COR-L47 (cell line): ENCODE measurements around the gene ADAMTS10.
"Not testable (repeated sequence)": the region's sequence is repeated elsewhere in the genome, so short reads cannot be mapped to it uniquely, and the experiment has no call there.

Source experiments
- DNase-seq: peaks from one replicate; lab custom pipeline; 2025; lab: John Stamatoyannopoulos, UW

The ADAMTS10 gene

GRCh38 chr19:8626842-8627241 is 16.3 kb upstream of the ADAMTS10 start:
- DNase-seq: no peak

DNA sequence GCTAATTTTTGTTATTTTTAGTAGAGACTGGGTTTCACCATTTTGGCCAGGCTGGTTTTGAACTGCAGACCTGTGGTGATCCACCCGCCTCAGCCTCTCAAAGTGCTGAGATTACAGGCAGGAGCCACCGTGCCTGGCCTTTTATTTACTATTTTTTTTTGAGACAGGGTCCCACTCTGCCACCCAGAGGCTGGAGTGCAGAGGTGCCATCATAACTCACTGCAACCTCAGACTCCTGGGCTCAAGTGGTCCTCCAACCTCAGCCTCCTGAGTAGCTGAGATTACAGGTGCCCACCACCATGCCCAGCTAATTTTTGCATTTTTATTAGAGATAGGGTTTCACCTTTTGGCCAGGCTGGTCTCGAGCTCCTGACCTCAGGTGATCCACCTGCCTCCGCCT is 12.4 kb upstream of the ADAMTS10 start:
- not testable (repeated sequence) for DNase-seq

GRCh38 chr19:8618751-8619150 is 8.2 kb upstream of the ADAMTS10 start:
- DNase-seq: no peak

- no peak for DNase-seq
Measured at GRCh38 chr19:8617984-8618383, 7.5 kb upstream of the ADAMTS10 start.

GRCh38 chr19:8617325-8617724 is 6.8 kb upstream of the ADAMTS10 start:
- DNase-seq: not testable (repeated sequence)

GRCh38 chr19:8616861-8617260 is 6.3 kb upstream of the ADAMTS10 start:
- no peak for DNase-seq

GRCh38 chr19:8615813-8616596 is 5.5 kb upstream of the ADAMTS10 start:
- DNase-seq: no peak

DNA sequence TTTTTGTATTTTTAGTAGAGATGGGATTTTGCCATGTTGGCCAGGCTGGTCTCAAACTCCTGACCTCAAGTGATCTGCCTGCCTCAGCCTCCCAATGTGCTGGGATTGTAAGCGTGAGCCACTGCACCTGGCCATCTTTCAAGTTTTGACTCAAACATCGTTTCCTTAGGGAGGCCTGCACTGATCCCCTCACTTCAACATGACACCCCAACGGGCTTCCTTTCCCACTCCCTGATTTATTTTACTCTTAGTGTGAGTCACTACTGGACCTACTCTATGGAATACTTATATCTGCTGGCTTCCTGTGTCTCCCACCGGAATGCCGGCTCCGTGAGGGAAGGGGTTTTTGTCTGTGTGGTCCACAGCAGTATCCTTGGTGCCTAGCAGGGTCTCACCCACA is 4.5 kb upstream of the ADAMTS10 start:
- DNase-seq: no peak

DNA sequence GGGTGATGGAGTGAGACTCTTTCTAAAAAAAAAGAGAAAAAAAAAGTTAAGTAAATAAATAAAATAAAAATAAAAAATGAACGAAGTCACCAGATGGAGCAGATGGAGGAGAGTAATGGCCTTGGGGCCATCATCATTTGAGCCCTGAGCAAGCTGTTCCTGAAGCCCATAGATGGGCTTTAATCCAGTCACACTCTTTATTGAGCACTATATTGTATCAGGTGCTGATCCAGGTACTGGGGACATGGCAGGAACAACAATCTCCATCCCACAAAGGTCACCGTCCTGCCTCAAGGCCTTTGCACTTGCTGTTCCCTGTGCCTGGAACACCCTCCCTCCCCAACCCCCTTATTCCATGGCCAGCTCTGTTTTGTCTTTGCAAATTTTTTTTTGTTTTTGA is 3.9 kb upstream of the ADAMTS10 start:
- no peak for DNase-seq

DNA sequence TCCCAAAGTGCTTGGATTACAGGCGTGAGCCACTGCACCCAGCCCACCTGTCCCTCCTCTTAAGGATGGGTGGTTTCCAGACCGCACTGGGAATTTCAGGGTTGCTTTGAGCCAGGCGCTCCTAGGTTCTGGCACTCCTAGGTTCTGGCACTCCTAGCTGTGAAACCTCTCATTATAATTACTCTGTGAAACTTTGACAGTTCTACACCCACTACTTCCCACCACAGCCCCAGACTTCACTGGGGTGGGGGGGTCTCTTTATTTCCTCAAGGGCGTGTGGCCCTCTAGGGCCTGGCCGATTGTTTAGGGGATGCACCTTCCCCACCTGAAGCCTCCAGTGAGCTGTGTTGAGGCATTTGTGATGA is 2.3 kb upstream of the ADAMTS10 start:
- DNase-seq: no peak

DNA sequence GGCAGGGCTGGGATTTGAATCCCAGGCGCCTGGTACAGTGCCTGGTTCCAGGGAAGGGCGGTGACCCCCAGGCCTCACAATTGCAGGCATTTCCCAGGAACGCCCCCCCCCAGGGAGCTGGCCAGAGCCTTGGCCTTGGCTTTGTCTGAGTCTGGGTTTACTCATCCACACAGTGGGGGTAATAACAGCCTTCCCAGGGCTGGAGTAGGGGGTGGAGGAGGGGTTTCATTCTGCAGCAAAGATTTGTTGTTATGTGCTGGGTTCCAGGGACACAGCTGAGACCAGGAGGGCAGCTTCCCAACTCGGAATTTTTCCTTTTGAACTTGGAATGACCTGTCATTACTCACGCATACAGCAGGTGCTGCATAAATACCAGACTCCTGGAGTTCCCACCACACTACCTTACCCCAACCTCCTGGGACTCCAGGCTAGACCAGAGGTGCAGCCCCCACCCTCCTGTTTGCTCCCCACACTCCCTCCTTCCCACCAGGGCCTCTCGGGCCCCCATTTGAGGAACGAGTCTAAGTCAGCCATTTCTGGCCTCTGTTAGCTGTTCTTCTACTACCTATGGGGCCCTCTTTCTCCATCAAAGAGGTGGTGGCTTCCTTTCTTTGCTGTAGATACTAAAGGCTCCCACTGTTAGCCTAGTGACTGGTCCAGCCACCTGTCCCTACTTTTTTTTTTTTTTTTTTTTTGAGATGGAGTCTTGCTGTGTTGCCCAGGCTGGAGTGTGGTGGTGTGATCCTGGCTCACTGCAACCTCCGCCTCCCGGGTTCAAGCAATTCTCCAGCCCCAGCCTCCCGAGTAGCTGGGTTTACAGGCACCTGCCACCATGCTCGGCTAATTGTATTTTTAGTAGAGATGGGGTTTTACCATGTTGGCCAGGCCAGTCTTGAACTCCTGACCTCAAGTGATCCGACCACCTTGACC is 1.6 kb upstream of the ADAMTS10 start:
- no peak for DNase-seq

DNA sequence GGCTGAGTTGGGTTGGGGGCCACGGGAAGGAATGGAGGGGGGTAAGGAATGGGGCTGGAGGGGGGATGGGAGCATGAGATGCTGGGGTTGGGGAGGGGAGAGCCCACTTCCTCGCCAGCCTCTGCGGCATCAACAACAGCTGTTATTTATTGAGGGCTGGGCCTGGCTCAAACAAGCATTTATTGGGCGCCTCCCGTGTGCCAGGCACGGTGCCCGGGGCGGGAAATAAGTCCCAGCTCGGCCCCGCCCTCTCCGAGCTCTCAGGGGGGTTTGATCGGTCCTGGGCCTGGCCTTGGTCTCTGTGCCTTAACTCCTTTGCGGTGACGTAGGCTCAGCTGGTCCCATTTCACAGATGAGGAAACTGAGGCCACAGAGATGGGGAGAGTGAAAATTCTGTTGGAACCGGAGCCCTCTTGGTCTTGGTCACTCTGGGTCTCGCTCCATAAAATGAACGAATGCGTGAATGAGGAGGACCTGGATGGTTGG is 919 bp upstream of the ADAMTS10 start:
- no peak for DNase-seq

DNA sequence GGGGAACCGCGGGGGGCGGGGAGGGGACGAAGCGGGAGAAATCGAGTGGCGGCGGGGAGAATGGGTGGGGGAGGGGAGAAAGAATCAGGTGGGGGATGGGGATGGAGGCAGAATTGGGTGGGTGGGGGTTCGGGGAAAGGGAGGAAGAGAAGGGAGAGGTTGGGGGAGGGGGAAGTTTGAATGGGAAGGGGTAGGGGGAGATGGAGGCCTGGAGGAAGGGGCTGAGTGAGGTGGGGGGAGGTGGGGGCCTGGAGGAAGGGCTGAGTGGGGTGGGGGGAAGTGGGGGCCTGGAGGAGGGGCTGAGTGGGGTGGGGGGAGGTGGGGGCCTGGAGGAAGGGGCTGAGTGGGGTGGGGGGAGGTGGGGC is 403 bp upstream of the ADAMTS10 start:
- DNase-seq: no peak

- no peak for DNase-seq
Measured at GRCh38 chr19:8609279-8610040, 1.1 kb downstream of the ADAMTS10 start.

DNA sequence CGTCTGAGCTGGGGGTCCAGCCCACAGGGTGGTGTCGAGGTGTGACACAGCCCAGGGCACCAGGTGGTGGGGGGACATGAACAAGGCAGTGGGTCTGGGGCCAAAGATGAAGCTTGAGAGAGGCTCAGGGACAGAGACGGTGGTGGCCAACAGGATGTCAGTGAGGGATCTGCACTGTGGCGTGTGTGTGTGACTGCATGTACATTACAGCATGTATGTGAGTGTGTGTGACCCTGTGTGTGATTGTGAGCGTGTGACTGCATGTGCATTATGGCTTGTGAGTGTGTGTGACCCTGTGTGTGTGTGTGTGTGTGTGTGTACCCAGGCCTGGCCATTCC is 1.6 kb downstream of the ADAMTS10 start:
- no peak for DNase-seq

DNA sequence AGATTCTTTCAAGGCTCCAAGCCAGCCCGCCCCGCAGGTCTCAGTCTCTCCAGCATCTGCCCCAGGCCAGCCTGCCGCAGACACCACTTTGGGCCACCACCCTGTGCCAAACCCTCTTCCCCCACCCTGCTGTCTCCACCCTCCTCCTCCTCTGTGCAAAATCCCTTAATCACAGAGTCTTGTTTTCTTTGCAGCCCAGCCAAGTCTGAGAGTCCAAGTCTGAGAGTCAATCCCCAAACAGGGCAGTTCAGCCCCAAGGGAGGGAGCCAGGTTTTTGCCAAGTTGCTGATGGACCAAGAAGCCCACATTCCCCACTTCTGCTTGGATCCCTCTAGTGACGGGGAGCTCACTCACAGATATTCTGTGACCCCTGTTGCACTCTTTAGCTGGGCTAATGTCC is 3.1 kb downstream of the ADAMTS10 start:
- no peak for DNase-seq

DNA sequence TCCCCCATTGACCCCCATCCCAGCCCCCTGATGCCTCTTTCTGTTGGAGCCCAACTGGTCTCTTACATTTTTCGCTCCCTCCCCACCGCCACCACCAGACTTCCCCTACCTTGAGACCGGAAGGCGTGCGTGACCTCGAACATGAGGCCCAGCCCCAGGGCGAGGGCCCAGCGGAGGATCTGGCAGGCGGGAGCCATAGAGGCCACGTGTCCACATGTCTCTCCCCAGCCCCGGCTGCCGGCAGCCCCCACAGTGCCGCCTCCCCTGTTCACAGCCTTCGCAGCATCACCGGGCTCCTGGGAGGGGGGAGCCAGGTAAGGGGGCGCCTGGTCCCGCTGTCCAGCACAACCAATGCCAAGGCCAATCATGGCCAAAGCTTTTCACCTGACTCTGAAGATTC is 5.0 kb downstream of the ADAMTS10 start:
- no peak for DNase-seq

DNA sequence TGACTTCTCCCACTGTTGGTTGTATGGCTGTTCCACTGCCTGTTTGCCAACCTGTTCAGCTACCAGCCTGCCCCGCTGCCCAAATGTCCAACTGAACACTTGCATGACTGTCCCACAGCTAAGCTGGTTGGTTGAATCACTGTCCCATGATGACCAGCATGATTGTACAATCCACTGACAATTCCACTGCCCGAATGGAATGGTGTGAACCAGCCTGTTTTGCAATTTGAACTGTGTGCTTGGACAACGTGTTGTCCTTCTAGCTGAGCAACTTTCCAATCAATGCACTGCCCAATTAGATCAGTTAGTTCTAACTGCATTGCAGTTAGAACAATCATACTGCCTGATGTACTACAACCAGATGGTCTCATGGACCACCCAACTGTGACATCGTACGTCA is 8.7 kb downstream of the ADAMTS10 start:
- no peak for DNase-seq

DNA sequence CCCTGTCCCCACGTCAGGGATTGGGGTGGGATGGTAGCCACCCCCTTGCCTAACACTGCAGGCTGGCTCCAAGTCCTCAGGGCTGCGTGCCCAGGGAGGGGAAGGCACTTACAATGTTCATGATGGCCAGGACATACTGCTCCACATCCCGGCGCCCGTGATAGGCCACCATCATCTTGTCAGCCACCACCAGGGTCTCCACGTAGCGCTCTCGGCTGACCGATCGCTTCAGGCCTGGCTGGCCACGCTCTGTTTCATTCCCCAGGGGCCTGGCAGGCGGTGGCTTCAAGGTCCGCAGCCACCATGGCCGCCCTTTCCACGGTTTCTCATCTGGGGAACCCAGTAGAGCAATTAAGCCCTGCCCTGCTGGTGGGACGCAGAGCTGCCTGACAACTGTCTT is 9.7 kb downstream of the ADAMTS10 start:
- no peak for DNase-seq

GRCh38 chr19:8600064-8600463 is 10.5 kb downstream of the ADAMTS10 start:
- no peak for DNase-seq

DNA sequence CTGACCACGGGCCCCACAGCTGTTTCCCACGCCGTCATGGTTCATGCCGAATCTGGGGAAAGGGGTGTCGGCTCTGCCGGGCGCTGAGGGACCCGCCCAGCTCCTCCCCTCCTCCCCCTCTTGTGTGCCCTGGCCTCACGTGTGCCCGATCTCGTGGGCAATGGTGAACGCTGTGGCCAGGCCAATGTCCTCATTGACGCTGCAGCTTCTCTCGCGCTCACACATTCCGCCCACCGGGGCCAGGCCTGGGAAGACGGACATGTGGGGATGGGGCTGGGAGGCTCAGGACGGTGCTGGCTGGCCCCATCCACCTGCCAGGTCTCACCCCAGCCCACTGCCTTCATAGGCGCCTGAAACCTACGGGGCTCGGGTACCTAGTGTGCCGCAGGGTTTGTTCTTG is 14.3 kb downstream of the ADAMTS10 start:
- no peak for DNase-seq

DNA sequence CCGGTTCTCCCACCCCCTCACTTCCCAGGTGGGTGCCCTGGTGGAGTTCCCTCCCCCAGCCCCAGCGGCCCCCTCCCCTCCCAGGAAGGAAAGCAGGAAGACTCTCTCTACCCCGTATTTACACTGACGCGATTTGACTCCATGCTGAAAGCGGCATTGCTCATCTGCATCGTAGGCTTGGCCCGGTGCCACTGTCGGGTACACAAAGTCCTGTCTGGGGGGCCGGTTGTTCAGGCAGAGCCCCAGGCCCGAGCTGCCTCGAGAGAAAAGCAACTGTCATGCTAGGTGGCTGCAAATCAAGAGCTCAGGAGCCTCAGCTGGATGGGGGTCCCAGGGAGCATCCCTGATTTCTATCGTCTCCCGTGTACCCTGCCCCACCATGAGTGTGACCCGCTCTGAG is 14.9 kb downstream of the ADAMTS10 start:
- DNase-seq: no peak

DNA sequence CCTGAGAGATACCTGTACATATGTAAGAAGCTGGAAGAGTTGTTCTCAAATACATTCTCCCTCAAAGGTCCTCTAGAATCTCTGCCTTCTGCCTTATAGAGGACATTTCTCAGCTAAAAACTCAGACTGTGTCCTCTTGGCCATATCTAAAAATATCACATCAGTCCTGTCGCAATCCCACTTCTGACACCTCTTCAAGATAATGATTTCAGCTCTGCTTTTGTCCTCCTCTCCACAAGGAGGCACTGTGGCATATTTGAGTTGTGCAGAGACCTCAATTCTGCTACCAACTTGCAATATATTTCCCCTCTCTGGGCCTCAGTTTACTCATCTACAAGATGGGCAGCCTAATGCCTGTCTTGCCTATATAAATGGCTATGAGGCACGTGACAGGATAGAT is 16.6 kb downstream of the ADAMTS10 start:
- DNase-seq: no peak
